Endothelial cell of umbilical vein (primary cell): Measurements from ENCODE around the gene RNASE8. TPM values are rescaled to one million over a fixed set of nuclear protein-coding genes. Genes with fewer than 3 reads are reported as not detected.

Source experiments
- BruUV-seq: library from RNA; stranded (reverse); fragments of 400-500 nt; replicated peaks from 2 replicates; lab custom pipeline; 2021; lab: Mats Ljungman, UMichigan
- CTCF ChIA-PET: fragments of 300-600, 350-600 bp; sonication (Branson Sonifier 250); formaldehyde crosslinking; loops from one replicate; lab custom pipeline; 2021; ENCODE audit warnings: antibody characterized with exemption, inconsistent platforms; lab: Charles Lee
- POLR2A ChIA-PET: fragments of 300-600, 350-600 bp; sonication (Branson Sonifier 250); formaldehyde crosslinking; loops from one replicate; lab custom pipeline; 2021; ENCODE audit warnings: antibody characterized with exemption, inconsistent platforms; lab: Charles Lee
- DNase-seq: peaks from one replicate; pipeline ENCODE4 v3.0.0-alpha.2; 2011; ENCODE audit warnings: low read depth, low spot score
- FAIRE-seq: peaks from 2 replicates; lab custom pipeline; 2011; peaks lifted over from hg19 to GRCh38; lab: Jason Lieb, UNC
- H2AFZ ChIP-seq: 2 replicates; pipeline ENCODE4 v1.6.0; 2012; ENCODE audit warnings: low read depth, low read length, control low read depth, inconsistent platforms
- H3K27ac ChIP-seq: 2 replicates; pipeline ENCODE4 v1.5.1; 2011; ENCODE audit warnings: low read depth, mild to moderate bottlenecking, control low read depth, low read length, moderate library complexity; ENCODE audit not compliant: insufficient read depth
- H3K27me3 ChIP-seq, 2 experiments: 2 replicates each; pipeline versions ENCODE4 v1.6.0 to v1.6.1; 2011; ENCODE audit warnings: low read length in 2 of 2, mixed read lengths in 1 of 2; ENCODE audit not compliant: control insufficient read depth in 2 of 2, insufficient read depth in 2 of 2
- H3K36me3 ChIP-seq, 2 experiments: 2 replicates in 1 of 2; 3 replicates in 1 of 2; pipeline ENCODE4 v1.5.1; 2011; ENCODE audit warnings: low read length in 2 of 2, mild to moderate bottlenecking in 1 of 2, moderate library complexity in 1 of 2; ENCODE audit not compliant: control insufficient read depth in 2 of 2, insufficient read depth in 2 of 2; ENCODE audit errors: extremely low read depth in 1 of 2
- H3K4me1 ChIP-seq: 3 replicates; pipeline ENCODE4 v1.5.1; 2011; ENCODE audit warnings: mild to moderate bottlenecking, low read length; ENCODE audit not compliant: control insufficient read depth, insufficient read depth; ENCODE audit errors: extremely low read depth
- H3K4me2 ChIP-seq: 2 replicates; pipeline ENCODE4 v1.6.1; 2011; ENCODE audit warnings: low read length, control low read depth, mixed read lengths; ENCODE audit not compliant: insufficient read depth
- H3K4me3 ChIP-seq, 3 experiments: fragments of 200-600 bp in 1 of 3; sonication (generic), shearing (Covaris generic) in 1 of 3; replicated peaks in 1 of 3; 2 replicates each; pipeline ENCODE4 v1.5.1; 2011 to 2016; ENCODE audit warnings: control low read depth in 3 of 3, low read length in 3 of 3, mild to moderate bottlenecking in 2 of 3, inconsistent platforms in 1 of 3, low read depth in 1 of 3, moderate library complexity in 1 of 3; ENCODE audit not compliant: insufficient read depth in 1 of 3
- H3K79me2 ChIP-seq: 2 replicates; pipeline ENCODE4 v1.6.0; 2012; ENCODE audit warnings: low read length, inconsistent platforms; ENCODE audit not compliant: control insufficient read depth, insufficient read depth
- H3K9ac ChIP-seq: replicated peaks from 2 replicates; pipeline ENCODE3; 2011; ENCODE audit warnings: low read length, control low read depth; ENCODE audit not compliant: insufficient read depth; ENCODE audit errors: extremely low read depth
- H3K9me1 ChIP-seq: replicated peaks from 3 replicates; pipeline ENCODE4 v1.6.0; 2011; ENCODE audit warnings: mild to moderate bottlenecking, low read length; ENCODE audit not compliant: control insufficient read depth, insufficient read depth; ENCODE audit errors: extremely low read depth
- H3K9me3 ChIP-seq: replicated peaks from 2 replicates; pipeline ENCODE4 v1.5.1; 2012; ENCODE audit warnings: low read length, inconsistent platforms; ENCODE audit not compliant: control insufficient read depth, insufficient read depth
- H4K20me1 ChIP-seq: replicated peaks from 2 replicates; pipeline ENCODE3; 2011; ENCODE audit warnings: mild to moderate bottlenecking, low read length; ENCODE audit not compliant: control insufficient read depth, insufficient read depth; ENCODE audit errors: extremely low read depth
- CTCF ChIP-seq, 2 donors: IDR thresholded peaks; 1 replicate in 1 of 2; 2 replicates in 1 of 2; pipeline ENCODE4 v1.5.1; 2011; ENCODE audit warnings: low read length in 2 of 2, mild to moderate bottlenecking in 2 of 2, moderate library complexity in 2 of 2, control low read depth in 1 of 2, inconsistent platforms in 1 of 2, low read depth in 1 of 2; ENCODE audit not compliant: insufficient read depth in 1 of 2; ENCODE audit errors: extremely low read depth in 1 of 2
- EZH2 ChIP-seq: IDR thresholded peaks from 2 replicates; pipeline ENCODE4 v1.6.1; 2012; ENCODE audit warnings: borderline replicate concordance, low read depth, mild to moderate bottlenecking, moderate library complexity, low read length, inconsistent platforms; ENCODE audit not compliant: severe bottlenecking
- FOS ChIP-seq: IDR thresholded peaks from 2 replicates; pipeline ENCODE4 v1.6.1; 2011; ENCODE audit warnings: mild to moderate bottlenecking, low read length, moderate library complexity, borderline replicate concordance; ENCODE audit not compliant: insufficient read depth
- GATA2 ChIP-seq: IDR thresholded peaks from 2 replicates; pipeline ENCODE4 v1.7.0; 2011; ENCODE audit warnings: low read depth, mild to moderate bottlenecking, moderate library complexity, mixed read lengths, low read length; ENCODE audit not compliant: insufficient read length, insufficient read depth
- JUN ChIP-seq: IDR thresholded peaks from 2 replicates; pipeline ENCODE4 v1.6.1; 2011; ENCODE audit warnings: borderline replicate concordance, low read depth; ENCODE audit not compliant: insufficient read length, insufficient read depth
- MAX ChIP-seq: IDR thresholded peaks from 2 replicates; pipeline ENCODE4 v1.6.1; 2011; ENCODE audit not compliant: insufficient read depth, insufficient read length
- MYC ChIP-seq: IDR thresholded peaks from one replicate; pipeline ENCODE4 v1.6.1; 2011; ENCODE audit warnings: mild to moderate bottlenecking, low read depth, low read length
- POLR2A ChIP-seq: IDR thresholded peaks from 2 replicates; pipeline ENCODE4 v1.6.1; 2012; ENCODE audit warnings: low read depth, mild to moderate bottlenecking, control low read depth, low read length
- POLR2AphosphoS5 ChIP-seq: IDR thresholded peaks from 2 replicates; pipeline ENCODE4 v1.6.1; 2012; ENCODE audit warnings: low read depth, mild to moderate bottlenecking, control low read depth, low read length, moderate library complexity; ENCODE audit not compliant: insufficient read depth
- dilution Hi-C: fragments of 300-500 bp; cut with MboI; formaldehyde crosslinking; loops from one replicate; pipeline ENCODE4 v1.15.0; 2019; ENCODE audit warnings: low sequenced_read_pairs; ENCODE audit not compliant: extremely low pct_ligation_motif_present
- intact Hi-C: fragments of 100-400 bp; cut with micrococcal nuclease; formaldehyde crosslinking; loops from one replicate; pipeline ENCODE4 v1.10.0; 2022
- polyA plus RNA-seq, 4 experiments: library from polyadenylated mRNA; depleted of rRNA in 3 of 4; stranded (reverse) in 3 of 4; unstranded in 1 of 4; fragments of >200 nt; gene quantifications; 2 replicates each; pipeline versions ENCODE4 v1.2.1 to v1.2.3, GENCODE V29; 2011 to 2012; ENCODE audit warnings: missing spikeins in 1 of 4
- total RNA-seq: library from RNA; stranded (reverse); gene quantifications from 2 replicates; pipeline ENCODE4 v1.2.3, GENCODE V29; 2021

Gene RNASE8
- total and polyA plus RNA-seq, 2 donors (not counting 3 experiments of a cell fraction or from before 2014, with no cell fraction given) = not detected

GRCh38 chr14:21088687-21089086 lies 31.1 kb downstream of the RNASE8 start:
- Histone ChIP-seq H3K27ac (no peak overlapping the region), H3K9me3 (no peaks in the 10 kb centered on the region), H2AFZ (no peak overlapping the region), H3K4me1 (no peaks in the 10 kb centered on the region), H4K20me1 (no peaks in the 10 kb centered on the region), H3K4me2 (no peak overlapping the region), H3K36me3 (peaks cover 0 to 3% of the 10 kb centered on the region in 2 experiments), H3K9ac (no peak overlapping the region), H3K27me3 (no peaks in the 10 kb centered on the region), H3K9me1 (no peaks in the 10 kb centered on the region), H3K79me2 (no peaks in the 10 kb centered on the region), H3K4me3 (no peak overlapping the region)
- DNase-seq = no peak
- no TSS peak for BruUV-seq
- FAIRE-seq = no peak
- CTCF ChIA-PET = interaction anchor here (0.9 to 5.8 kb wide), 7 partner anchors 10 to 74 kb away, joined by 3 to 60 read pairs (median 17); partner anchors contain the start of gene ARHGEF40
- no peak for TF ChIP-seq GATA2
- no peak for TF ChIP-seq CTCF (IDR thresholded peaks at IDR 0.05; ENCODE audit: extremely low read depth in 1 of 2, insufficient read depth in 1 of 2, low read depth in 1 of 2, low read length in 2 of 2)
- no peak for TF ChIP-seq MAX
- no peak for TF ChIP-seq POLR2AphosphoS5
- no peak for TF ChIP-seq EZH2
- TF ChIP-seq MYC = no peak
- TF ChIP-seq FOS = no peak
- no peak for TF ChIP-seq JUN
- no peak for TF ChIP-seq POLR2A
- intact Hi-C loops (no loop called here), dilution Hi-C loops (no loop called here)
- POLR2A ChIA-PET = no interaction called here
